ENCODE data around the gene AGMO.

GRCh38 chr7:15515252-15515651 lies 46.6 kb downstream of the AGMO start:
- TF ChIP-seq CTCF (IDR thresholded peaks at IDR 0.05) (no peak), POLR2A (IDR thresholded peaks at IDR 0.05) (no peak)

All from testis (tissue), 2 donors.